GM19463 (cell line): ENCODE results near the gene GNAQ.

ENCODE experiments used
- ATAC-seq: cut with Tn5 transposase; IDR thresholded peaks from one replicate; pipeline ENCODE4 v1.9.1; 2021; ENCODE audit warnings: mild to moderate bottlenecking, moderate library complexity; ENCODE audit not compliant: unreplicated experiment

GNAQ gene

GRCh38 chr9:77851882-77852595 is 179.6 kb downstream of the GNAQ start:
- ATAC-seq, result no peak

GRCh38 chr9:77848897-77849296 is 182.7 kb downstream of the GNAQ start:
- no peak for ATAC-seq

GRCh38 chr9:77848404-77848803 is 183.2 kb downstream of the GNAQ start:
- ATAC-seq, result no peak

DNA sequence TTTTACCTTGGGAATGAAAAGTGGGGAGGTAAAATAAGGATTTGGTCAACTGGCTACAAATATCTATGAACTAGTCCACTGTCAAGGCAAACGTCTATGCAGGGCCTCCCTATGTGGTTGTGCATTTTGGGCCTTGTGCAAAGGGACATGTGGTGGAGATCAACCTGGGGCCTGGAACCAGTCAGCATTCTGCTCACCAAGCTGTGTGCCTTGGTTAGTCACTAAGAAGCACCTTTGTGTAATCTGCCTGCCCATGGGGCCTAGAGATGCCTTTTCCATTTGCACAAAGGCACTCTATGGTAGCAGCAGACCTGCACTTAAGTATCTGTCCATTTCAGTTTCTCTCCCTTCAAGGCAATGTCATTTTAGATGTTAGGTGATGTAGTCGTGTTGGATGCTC is 184.0 kb downstream of the GNAQ start:
- no peak for ATAC-seq

DNA sequence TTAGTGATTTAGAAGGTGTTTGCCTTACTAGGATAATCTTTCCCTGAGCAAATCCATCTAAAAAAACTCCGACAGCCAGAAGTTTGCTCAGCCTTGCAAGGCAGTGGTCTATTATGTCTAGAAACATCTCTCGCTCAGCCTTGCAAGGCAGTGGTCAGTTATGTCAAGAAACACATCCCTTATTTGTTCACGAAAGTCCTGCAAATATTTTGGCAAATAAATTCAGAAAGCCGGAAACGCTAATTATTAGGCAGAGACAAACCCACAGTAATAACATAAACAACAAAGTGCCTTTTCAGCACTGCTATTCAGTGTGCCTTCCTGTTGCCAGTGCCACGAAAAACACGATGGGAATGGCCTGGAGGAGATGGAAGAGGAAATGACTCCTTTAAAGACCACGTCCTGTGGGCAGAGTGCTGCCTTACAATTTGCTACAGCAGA is 184.5 kb downstream of the GNAQ start:
- ATAC-seq, result no peak

GRCh38 chr9:77844415-77844814 is 187.2 kb downstream of the GNAQ start:
- ATAC-seq, result no peak

- ATAC-seq, result no peak
Measured at GRCh38 chr9:77843871-77844155, 187.8 kb downstream of the GNAQ start.

DNA sequence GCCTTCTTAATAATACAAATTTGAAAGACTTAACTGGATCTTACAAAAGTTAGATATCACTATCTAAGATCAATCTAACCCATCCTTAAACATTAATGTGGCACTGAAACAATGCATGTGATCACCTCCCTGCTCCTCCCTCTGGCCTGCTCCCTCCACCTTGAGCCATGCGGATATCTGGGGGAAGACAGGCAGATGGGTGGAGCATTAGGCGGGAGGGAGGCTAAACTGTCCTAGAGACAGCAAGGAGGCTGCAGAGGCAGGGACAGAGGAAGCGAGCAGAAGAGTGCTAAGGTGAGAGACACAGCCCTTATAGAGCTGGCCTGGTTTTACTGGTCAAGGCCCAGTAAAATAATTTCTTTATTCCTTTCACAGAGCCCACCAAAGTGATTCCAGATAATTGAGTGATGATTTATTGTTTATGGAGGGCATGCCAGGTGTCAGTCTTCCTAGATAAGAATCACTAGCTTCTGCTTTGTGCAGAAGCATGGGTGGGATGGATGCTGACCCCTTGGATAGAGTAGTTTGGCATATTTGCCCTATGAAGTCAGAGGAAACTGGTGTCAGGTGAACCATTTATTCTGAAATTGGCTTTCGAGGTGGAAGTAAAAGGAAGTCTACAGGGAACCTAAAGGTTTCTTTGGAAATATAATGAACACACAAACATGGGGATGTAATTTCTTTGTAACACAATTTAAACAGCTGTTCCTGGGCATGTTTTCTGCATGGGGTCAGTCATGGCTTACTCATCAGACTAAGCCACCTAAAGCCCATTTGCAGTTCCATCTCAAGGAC is 188.3 kb downstream of the GNAQ start:
- no peak for ATAC-seq

- ATAC-seq, result peak; percentile 81
Measured at GRCh38 chr9:77841739-77842386, 189.7 kb downstream of the GNAQ start.

DNA sequence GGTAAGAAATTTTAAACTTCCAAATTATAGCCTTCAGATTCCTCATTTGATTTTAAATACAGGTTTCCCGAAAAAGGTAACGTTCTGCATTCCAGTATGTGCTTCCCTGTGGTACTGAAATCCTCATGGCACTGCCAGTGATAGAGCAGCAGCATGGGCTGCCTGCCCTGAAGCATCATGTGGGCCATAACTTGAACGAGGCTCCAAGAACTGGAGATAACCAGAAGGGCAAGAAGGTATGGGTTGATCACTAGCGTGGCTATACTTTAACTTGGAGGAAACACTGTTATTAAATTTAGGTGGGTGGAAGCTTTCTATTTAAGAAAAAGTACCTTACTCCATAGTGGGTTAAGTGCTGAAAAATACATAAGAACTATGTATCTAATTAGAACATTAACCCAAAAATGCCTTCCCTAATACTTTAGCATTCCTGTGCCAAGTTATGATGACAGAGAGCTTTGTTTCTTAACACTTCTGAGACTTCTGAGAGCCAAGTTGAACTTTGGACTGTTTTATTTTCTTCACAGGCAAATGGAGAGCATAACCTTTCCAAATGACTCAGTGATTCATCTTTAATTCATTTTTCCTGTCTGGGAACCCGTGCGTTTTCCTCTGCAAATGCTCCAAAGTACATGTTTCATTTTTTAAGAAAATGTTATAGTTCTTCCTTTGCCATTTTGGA is 192.0 kb downstream of the GNAQ start:
- no peak for ATAC-seq

- no peak for ATAC-seq
Measured at GRCh38 chr9:77838986-77839385, 192.6 kb downstream of the GNAQ start.

DNA sequence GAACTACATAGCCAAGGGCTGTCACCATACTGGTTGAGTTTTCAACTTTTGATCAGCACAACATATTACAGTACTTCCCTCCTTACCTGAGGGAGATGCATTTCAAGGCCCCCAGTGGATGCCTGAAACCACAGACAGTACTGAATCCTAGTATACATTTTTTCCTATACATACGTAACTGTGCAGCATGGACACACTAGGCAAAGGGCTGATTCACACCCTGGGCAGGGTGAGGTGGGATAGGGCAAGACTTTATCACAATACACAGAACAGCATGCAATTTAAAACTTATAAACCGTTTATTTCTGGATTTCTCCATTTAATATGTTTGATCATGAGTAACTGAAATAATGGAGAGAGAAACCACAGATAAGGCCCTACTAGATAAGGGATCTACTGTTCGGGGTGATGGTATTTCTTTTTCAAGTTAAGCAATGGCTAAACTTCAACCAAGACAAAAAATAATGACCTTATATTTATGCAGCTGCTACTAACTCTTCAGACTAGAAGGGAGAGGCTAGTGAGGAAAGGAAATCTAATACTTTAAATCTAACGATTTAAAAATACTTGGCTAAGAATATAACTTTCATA is 196.6 kb downstream of the GNAQ start:
- no peak for ATAC-seq

- ATAC-seq, result no peak
Measured at GRCh38 chr9:77833561-77834429, 197.8 kb downstream of the GNAQ start.

DNA sequence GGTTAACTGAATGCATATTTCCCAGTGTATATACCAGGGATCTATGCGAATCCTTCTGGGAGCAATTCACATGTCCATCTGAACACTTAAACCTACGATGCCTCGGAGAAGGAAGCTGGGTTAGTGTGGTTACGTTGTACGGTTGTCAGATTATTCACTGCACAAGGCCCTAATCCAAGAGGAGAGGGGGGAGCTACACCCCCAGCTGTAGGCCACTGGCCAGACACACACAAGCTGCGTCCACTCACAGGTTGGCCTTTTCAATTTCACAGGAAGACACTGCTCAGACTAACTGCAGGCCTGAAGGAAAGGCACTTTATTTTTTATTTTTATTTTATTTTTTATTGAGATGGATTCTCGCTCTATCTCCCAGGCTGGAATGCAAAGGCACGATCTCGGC is 199.0 kb downstream of the GNAQ start:
- ATAC-seq, result no peak

DNA sequence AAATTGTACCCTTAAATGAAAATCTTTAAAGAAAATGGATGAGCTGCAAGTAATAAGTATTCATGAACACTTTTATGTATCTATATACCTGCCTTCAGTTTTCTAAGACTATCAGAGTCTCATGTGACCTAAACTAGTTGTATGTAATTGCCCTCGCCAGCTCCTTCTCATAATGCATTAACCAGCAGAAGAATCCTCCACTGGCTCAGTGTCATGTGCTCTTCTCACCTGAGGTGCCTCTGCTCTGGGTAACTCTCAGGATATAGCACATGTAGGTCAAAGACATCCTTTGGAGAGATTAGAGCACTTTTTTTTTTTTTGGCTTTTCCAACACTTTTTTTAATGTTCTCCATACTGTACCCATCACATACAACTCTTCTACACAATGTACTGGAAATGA is 199.8 kb downstream of the GNAQ start:
- ATAC-seq, result no peak

DNA sequence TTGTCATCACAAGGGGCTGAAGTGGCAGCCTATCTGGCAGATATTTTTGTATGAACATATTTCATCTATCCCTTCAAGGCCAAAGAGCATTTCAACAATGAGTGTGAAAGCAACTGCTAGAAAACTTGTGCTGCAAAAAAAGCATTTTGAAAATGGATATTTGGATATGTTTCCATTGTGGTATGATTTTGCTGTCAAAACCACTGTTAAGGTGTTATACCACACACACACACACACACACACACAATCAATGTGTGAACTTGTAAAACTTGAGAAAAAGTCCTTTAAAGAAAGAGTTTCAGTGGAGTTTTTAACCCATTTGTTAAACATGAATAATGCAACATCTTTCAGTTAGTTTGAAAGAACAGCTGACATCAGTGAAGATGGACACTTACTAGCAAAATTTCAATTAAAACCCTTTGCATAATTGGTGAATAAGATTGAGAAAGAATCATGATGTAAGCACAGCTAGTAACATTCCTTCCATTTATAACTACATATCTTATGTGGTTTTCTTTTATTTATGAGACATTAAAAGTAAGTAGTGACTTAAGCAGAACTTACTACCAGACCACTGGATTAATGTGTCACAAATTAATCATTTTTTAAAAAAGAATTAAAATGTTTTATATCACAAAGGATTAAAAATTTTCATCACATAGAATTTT is 200.9 kb downstream of the GNAQ start:
- no peak for ATAC-seq

- no peak for ATAC-seq
Measured at GRCh38 chr9:77829420-77829819, 202.2 kb downstream of the GNAQ start.

DNA sequence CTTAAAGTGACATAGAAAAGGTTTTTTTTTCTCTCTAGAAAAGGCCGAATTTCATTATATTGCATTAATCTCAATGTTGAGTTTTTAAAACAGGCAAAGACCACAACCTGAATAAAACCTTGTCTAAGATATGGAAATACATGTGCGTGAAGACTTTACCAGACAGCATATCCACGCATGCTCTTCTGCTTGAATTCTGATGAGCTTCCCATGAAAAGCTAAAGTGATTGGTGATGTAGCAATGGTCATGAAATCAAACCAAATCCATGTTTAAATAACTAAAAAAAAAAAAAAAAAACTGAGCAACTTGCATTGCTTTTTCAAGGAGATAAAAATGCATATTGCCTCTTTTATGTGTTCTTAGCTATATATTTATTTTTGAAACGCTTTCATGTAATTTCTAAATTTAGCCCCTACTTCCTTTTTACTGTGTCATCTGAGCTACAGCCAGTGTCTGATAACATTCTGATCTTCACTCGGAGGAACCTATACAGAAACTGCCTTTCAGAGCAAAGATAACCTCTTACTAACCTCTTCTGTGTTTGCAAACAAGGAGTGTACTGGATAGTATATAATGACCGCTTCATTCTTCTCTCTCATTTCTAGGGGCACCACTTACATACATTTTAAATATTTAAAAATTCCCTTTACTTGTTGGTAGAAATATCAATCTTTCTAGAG is 204.4 kb downstream of the GNAQ start:
- ATAC-seq, result no peak

GRCh38 chr9:77826621-77827020 is 205.0 kb downstream of the GNAQ start:
- no peak for ATAC-seq
